T-helper 1 cell (primary cell): ENCODE measurements around the gene HINT1.
"Not testable (repeated sequence)": the region's sequence is repeated elsewhere in the genome, so short reads cannot be mapped to it uniquely, and the experiment has no call there.

Experiments used
- DNase-seq, 5 donors: peaks; one replicate each; pipeline ENCODE4 v3.0.0-alpha.2; 2012 to 2020
- total RNA-seq, 4 donors: gene quantifications; one replicate each; lab custom pipeline; 2026; lab: John Stamatoyannopoulos, UW

Gene HINT1
- total RNA-seq = 158 to 251 (median 195) reads per million in 4 donors

DNA sequence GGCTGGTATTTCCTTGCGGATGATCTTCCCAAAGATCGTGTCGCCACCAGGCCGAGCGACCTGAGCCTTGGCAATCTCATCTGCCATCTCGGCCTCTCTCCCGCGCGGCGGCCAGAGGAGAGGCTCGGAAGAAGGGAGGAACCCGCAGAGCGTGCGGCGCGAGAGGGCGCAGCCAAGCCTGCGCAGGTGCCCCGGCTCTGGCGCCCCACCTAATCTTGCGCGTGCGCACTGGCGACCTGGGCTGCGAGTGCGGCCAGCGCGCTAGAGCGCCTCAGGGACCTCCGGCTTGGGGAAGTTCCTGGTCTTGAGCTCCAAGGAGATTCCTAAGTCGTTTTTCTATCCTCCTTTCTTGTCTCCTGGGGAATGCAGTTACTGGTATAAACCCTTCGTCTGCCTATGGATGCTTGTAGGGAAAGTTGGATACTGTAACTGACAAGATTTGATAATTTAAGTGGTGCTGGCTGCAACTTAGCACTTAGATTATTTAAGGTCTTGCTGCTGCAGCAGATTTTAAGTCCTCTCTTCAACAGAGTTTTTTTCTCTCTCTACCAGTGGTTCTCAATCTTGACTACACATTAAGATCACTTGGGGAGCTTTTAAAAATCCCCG is at the start of gene HINT1:
Gene HINT1, minus strand, starts transcription at position 138 of the 609 bp plus-strand sequence. Its CDS starts 51 bp downstream, at position 87.
- peak; percentile 88 to 95 (median 90) for DNase-seq

DNA sequence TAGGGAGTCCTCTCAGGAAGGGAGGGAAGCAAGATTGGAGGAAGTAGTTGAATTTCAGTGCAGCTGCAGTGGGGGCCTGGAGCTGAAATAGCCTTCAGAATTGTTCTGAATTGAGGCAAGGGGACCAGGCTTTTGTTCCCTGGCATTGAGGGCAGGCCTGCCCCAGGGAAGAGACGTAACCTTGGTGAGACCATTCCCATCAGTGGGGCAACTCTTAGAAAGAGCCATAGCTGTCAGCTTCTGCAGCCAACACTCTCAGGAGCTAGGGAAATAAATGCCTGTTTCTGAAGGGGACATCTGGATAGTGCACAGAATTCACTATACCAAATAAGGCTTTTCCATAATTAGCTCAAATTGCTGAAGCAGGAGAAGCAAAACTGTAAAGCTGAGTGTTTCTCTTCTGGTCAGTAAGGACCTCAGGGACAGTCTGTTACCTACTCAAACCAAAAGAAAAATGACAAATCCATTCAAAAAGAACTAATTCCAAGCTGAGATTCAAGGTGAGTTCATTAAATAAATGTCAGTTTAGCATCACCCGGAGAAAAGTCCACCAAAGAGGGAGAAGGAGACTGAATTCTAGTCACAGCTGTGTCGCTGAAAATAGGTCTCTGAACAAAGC is 49.7 kb upstream of the HINT1 start:
- DNase-seq = no peak

DNA sequence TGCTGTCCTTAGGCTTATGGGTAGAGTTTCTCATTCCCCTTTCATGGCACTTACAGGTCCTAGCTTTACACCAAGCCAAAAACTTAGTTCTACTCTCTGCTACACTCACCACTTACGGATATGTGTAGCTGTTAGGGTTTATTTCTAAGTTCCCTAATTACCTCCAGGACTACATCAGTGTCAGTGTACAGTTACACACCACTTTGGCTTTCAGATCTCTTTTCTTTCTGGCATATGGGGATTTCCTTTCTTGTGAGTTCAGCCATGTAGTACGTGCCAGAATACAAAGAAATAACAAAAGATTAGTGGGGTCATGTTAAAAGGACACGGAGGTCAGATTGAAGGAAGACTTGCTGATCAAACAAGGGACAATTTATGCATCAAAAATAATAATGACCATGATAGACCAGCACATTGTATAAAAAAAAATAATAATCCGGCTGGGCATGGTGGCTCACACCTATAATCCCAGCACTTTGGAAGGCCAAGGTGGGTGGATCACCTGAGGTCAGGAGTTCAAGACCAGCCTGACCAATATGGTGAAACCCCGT is 47.5 kb upstream of the HINT1 start:
- DNase-seq = no peak

DNA sequence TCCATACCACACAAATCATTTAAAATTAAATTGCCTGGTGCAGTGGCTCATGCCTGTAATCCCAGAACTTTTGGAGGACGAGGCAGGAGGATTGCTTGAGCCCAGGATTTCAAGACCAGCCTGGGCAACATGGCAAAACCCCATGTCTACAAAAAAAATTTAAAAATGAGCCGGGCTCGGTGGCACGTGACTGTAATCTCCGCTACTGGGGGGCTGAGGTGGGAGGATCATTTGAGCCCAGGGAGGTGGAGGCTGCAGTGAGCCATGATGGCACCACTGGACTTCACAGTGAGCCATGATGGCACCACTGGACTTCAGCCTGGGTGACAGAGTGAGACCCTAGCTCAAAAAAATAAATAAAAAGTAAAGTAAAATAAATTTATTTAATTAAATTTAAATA is 46.6 kb upstream of the HINT1 start:
- no peak for DNase-seq

DNA sequence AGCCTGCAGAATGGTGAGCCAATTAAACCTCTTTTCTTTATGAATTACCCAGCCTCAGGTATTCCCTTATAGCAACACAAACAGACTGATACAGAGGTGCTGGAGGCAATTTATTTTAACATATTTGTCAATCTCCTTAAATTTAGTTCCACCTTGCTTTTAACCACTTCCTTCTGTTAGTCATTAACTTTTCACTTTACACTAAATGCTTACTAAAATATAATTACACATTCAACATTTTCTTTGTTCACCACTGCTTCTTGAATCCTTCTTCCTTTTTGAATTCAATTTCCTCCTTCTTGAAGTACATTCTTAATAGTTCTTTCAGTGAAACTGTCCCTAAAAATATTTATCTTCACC is 45.1 kb upstream of the HINT1 start:
- no peak for DNase-seq

DNA sequence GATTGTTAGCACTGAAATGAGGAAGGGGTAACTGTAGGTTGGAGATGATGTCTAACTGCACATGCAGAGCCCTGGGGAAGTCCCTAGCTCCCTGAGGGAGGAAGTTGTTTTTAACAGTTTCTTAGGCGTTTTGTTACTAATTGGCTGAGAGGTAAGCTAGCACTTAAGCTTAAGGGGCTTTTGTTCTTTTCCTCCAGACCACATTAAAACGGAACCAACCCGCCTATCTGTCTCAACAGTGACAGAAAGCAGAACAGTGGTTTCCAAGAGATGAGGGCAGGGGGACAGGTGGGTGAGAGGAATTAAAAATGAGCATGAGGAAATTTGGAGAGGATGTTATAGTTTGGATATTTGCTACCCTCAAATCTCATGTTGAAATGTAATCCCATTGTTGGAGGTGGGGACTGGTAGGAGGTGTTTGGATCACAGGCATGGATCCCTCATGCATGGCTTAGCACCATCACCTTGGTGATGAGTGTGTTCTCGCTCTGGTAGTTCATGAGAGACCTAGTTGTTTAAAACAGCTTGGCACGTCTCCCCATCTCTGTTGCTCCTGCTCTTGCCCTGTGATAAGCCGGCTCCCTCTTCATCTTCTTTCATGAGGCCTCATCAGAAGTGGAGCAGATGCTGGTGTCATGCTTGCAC is 44.6 kb upstream of the HINT1 start:
- DNase-seq = peak; percentile 9 to 81 (median 36)

DNA sequence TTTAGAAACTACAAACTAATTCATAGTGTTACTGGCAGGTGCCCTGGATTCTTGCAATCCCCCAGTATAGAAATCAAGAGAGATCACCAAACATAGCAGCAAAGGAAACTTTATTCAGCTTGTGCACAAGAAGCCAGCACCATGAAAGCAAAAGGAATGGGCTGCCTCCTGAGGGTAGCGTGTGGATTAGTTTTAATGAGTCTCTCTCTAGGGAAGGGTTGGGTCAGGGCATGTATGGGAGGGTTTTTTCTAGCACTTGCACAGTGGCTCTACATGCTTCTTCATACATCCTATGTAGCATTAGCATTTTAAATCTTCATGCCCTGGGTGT is 44.1 kb upstream of the HINT1 start:
- no peak for DNase-seq

DNA sequence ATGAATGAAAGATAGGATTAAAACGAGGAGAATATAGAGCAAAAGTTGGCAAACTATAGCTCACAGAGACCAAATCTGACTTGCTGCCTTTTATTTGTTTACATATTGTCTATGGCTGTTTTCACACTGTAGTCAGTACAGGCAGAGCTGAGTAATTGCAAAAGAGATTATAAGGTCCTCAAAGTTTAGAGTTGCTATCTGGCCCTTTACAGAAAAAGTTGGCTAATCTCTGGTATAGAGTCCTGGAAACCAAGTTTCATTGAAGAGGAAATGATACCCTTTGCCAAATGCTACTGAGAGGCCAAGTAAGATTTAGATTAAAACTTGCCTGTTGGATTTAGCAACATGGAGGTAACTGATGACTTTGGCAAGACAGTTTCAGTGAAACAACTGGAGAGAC is 41.7 kb upstream of the HINT1 start:
- peak in 1 of 5 donors; percentile 22 for DNase-seq

DNA sequence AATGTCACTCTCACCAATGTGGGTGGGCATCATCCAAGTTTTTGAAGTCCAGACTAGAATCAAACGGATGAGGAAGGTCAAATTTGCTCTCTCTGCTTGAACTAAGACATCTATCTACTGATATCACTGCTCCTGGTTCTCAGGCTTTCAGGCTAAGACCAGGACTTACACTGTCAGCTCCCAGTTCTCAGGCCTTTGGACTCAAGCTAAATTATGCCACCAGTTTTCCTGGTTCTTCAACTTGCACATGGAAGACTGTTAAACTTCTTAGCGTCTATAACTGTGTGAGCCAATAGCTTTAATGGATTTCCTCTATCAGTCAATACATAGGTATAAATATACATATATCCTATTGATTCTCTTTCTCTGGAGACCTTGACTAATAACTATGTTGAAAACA is 41.0 kb upstream of the HINT1 start:
- no peak for DNase-seq

DNA sequence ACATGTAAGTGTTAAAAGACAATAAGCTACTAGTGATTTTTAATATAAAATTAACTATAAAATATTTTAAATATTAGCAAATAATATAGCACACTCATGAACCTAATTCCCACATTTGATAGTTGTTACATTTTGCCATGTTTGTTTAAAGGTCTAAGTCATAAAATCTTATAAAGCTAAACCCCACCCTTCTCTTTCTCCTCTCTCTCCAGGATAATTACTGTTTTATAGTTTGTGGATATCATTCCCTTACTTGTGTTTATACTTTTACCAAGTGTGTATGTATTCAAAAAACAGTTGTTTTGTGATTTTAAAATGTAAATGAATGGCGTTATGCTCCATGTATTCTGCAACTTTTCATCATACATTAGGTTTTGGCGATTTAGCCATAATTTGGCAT is 39.9 kb upstream of the HINT1 start:
- no peak for DNase-seq

DNA sequence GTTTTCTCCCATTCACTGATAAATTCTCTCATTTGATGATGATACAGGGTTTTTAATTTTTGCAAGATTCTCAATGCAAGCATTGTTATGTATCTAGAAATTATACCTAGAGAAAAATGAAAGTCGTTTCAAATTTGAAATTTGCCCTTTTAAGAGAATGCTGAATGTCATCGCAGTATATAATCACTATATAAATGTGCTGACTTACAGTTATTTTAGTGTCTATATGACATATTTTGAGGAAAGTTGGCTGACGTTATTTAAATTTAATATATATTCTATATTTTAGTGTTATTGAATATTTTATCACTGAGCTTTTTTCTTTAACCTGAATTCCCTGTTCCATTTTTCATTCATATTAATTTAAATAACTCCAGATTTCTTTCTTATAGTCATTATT is 35.5 kb upstream of the HINT1 start:
- no peak for DNase-seq

DNA sequence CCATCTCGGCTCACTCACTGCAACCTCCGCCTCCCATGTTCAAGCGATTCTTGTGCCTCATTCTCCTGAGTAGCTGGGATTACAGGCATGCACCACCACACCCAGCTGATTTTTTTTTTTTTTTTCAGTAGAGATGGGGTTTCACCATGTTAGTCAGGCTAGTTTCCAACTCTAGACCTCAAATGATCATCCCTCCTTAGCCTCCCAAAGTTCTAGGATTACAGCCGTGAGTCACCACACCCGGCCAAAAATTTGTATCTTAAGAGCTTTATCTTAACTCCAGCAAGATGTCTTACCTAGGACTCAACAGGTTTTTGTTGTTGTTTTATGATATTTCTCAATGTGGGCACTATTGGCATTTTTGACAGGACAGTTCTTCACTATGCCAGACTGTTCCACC is 33.6 kb upstream of the HINT1 start:
- DNase-seq = no peak

DNA sequence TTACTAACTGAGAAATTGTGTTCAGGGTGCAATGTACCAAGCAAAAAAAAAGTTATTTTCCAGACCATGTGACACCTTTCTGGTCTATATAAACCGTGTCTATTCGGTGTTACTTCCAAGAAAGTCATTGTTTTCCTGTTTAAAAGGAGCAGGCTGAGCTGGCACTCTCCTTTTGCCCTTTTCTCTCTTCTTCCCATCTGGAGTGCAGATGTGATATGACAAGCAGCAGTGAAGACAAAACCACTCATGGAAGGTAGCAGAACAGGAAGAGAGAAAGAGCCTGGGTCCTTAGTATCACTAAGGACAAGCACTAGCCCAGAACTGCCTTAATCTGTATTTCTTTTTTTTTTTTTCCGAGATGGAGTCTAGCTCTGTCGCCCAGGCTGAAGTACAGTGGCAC is 31.3 kb upstream of the HINT1 start:
- no peak for DNase-seq

DNA sequence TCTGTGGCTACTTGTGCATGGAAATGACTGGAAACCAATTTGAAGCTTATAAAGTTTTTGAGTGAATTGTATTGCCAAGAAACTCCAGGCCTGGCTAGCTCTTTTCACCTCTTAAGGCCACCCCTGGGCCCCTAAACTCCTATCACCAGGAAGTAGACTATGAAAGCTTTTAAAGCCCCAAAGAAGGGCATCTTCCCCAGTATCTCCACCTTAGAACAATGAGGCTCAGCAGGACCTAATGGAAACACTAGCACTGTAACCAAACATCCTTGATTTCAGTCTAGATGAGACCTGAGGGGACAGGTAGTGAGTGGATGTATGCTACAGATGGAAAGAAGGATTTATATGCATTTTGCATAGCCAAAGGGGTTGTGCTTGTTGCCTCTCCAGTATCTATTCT is 30.6 kb upstream of the HINT1 start:
- no peak for DNase-seq

DNA sequence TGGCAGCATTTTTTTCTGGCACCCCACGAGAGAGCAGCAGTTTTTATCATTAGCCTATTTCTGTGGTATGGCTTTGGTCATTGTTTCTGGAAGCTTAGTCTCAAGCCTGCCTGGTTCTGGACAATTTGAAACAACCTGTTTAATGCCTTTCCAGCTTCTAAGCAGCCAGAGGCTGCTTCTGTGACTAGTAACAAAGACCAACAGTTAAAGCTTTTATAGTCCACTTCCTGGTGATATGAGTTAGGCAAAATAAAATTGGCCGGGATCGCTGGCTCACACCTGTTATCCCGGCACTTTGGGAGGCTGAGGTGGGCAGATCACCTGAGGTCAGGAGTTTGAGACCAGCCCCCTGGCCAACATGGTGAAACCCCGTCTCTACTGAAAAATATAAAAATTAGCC is 29.7 kb upstream of the HINT1 start:
- no peak for DNase-seq

DNA sequence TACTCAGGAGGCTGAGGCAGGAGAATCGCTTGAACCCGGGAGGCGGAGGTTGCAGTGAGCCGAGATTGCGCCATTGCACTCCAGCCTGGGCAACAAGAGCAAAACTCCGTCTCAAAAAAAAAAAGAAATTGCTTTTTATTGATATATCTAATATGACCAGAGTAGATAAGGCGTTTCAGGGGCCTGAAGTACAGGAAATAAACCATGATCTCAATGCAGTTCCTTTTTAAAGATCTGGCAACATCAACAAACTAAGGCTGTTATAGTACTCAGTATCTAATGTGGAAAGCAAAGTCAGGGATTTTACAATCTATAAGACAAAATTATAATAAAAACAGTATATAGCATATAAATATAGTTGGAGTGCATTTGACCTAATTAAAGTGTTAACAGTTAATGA is 28.8 kb upstream of the HINT1 start:
- DNase-seq = not testable (repeated sequence)

DNA sequence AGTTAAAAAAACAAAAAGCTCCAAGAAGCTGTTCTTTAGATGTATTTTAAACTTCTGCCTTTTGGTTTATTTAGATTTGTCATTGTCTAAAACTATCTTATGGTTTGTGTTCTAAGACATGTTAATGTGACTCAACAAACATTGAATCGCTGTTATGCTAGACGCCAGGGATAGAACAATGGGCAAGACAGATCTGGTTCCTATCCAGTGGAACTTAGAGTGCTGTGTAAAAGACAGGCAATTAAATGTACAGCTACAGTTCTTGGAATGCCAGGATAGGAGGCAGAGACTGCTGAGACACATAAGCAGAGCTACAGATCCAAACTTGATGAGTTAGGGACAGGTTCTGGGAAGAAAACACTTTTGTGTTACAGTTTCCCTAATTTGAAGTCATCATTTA is 28.1 kb upstream of the HINT1 start:
- DNase-seq = no peak

DNA sequence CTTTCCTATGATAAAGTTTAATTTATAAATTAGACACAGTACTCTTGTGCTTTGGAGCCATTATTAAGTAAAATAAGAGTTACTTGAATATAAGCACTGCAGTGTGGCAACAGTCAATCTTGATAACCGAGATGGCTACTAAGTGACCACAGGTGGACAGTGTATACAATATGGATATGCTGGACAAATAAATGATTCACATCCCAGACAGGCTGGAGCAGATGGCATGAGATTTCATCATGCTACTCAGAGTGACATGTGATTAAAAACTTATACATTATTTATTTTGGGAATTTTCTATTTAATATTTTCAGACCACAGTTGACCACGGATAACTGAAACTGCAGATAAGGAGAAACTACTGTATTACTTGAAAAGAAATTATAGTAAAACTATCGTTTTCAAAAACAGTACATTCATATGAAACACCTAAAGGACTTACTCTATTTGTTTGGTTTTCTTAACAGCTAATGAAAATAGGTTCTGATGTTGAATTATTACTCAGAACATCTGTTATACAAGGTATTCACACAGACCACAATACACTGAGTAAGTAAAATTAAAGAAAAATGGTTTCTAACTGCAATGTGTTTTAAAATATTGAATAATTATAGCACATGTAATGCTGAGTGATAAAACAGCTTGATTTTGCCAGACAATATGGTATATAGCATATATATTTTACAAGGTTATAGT is 21.7 kb upstream of the HINT1 start:
- DNase-seq = no peak

DNA sequence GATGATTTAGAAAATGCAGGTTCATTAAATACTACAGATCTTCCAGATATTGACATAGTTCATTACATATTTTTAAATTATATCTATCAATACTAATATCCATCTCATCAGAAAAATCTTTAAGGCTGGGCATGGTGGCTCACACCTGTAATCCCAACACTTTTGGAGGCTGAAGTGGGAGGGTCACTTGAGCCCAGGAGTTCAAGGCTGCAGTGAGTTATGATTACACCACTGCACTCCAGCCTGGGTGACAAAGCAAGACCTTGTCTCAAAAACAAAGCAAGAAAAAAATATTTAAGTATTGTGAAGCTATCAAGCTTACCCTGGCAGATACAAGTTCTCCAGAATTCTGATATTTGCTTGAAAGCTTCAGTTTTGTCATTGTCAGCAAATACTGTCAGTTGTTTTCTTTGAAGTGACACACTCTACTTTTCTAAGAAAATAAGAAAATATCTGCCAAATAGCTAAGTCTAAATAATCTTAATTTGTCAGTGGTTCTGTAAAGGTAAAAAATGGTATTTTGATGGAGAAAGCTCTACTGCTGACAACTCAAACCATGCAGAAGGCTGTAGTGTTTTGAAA is 20.6 kb upstream of the HINT1 start:
- no peak for DNase-seq

DNA sequence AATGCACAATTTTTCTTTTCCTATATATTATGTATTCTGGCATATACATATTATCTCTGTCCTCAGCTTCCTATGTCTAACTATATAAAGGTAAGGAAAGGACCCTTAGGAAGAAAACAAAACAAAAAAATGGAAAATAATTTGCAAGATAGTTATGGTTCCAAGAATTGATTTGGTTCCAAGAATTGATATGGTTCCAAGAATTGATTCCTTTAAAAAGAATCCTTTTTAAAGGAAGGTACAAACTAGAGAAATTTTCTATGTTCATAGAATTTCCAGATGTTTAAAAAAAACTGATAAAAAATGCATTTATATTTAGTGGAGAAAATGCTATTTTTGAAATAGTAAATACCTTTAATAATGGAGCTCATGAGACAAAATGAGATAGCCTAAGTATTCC is 17.8 kb upstream of the HINT1 start:
- no peak for DNase-seq

DNA sequence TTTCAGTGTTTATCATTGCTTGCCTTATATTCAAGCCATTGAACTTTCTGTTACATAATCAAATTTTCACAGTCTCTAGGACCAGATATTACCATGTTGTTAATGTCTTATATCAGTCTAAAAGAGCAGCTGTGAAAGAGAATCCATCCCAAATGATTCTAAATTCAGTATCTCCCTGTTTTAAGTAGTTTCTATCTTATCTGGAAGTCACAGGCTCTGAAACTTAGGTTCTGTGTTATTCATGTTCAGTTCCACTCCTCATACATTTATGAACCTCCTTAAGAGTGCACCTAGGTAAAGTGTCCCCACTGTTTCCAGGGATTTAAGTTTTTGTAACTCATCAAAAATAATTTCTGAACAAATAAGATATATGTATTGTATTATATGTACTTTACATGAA is 15.4 kb upstream of the HINT1 start:
- no peak for DNase-seq

DNA sequence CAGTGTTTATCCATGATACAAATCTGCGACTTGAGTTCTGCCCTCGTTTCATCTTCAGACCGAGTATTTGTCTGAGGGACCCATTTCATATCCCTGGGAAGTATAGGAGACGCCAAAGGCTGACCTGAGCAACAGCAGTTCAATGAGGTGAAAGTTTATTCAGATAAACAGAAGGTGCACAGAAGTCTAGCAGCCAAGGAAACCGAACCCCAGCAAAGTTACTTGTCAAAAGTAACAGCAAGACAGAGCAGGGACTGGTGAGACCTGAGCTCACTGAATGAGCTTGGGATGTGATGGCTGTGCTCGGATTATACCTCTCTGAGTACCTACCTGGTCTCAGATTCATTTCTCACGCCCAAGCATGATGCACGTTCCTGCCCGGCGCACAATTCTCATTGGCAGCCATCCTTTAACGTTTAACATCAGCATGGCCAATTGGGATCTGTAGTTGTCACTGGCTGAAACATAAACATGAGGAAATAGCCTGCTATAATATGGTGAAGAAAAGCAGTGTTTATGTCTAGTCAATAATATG is 6.3 kb upstream of the HINT1 start:
- peak in 1 of 5 donors; percentile 21 for DNase-seq
